Natural killer cell (primary cell): ENCODE measurements around the gene SMAD2. TPM values are rescaled to one million over a fixed set of nuclear protein-coding genes. Genes with fewer than 3 reads are reported as not detected.

Experiments
- ATAC-seq, 3 donors: fragments of 150-1000 bp in 2 of 3; fragments of 200-7000 bp in 1 of 3; cut with Tn5 transposase; 1 replicate in 1 of 3; 2 replicates in 2 of 3; pipeline ENCODE4 v1.10.0; 2021; ENCODE audit warnings: mild to moderate bottlenecking in 2 of 3, moderate library complexity in 2 of 3
- DNase-seq, 2 donors: peaks; one replicate each; pipeline versions ENCODE4 v3.0.0 to v3.0.0-alpha.2; 2013 to 2021; ENCODE audit warnings: mixed read lengths in 1 of 2
- H3K27ac ChIP-seq: one replicate; pipeline ENCODE4 v1.5.1; 2013; ENCODE audit warnings: mild to moderate bottlenecking, low read length
- H3K27me3 ChIP-seq: one replicate; pipeline ENCODE4 v1.6.1; 2013; ENCODE audit warnings: low read length; ENCODE audit not compliant: control insufficient read depth, insufficient read depth
- H3K36me3 ChIP-seq: one replicate; pipeline ENCODE4 v1.6.1; 2013; ENCODE audit warnings: low read length; ENCODE audit not compliant: control insufficient read depth, insufficient read depth
- H3K4me1 ChIP-seq: one replicate; pipeline ENCODE4 v1.6.1; 2013; ENCODE audit warnings: low read length; ENCODE audit not compliant: control insufficient read depth, insufficient read depth
- H3K4me3 ChIP-seq: one replicate; pipeline ENCODE4 v1.5.1; 2013; ENCODE audit warnings: low read length
- H3K9me3 ChIP-seq: one replicate; pipeline ENCODE4 v1.6.1; 2013; ENCODE audit warnings: low read length; ENCODE audit not compliant: control insufficient read depth, insufficient read depth
- H3K27ac Mint-ChIP-seq, 2 donors: one replicate each; pipeline ENCODE4 v1.8.0; 2022; ENCODE audit warnings: mild to moderate bottlenecking in 2 of 2, mixed read lengths in 2 of 2, moderate library complexity in 1 of 2
- H3K27me3 Mint-ChIP-seq, 2 donors: one replicate each; pipeline ENCODE4 v1.8.0; 2022; ENCODE audit warnings: low read depth in 2 of 2, mixed read lengths in 2 of 2
- H3K36me3 Mint-ChIP-seq: one replicate; pipeline ENCODE4 v1.8.0; 2022; ENCODE audit warnings: mixed read lengths
- H3K4me1 Mint-ChIP-seq, 2 donors: one replicate each; pipeline ENCODE4 v1.8.0; 2022; ENCODE audit warnings: mixed read lengths in 2 of 2
- H3K4me3 Mint-ChIP-seq: one replicate; pipeline ENCODE4 v1.8.0; 2022; ENCODE audit warnings: mild to moderate bottlenecking, moderate library complexity, mixed read lengths
- H3K9me3 Mint-ChIP-seq, 2 donors: one replicate each; pipeline ENCODE4 v1.8.0; 2022; ENCODE audit warnings: mixed read lengths in 2 of 2
- WGBS: methylation state at CpG from one replicate; pipeline ENCODE4 v1.1.7; 2013; ENCODE audit warnings: missing lambda C conversion rate; ENCODE audit not compliant: insufficient coverage; 5-methylcytosine and 5-hydroxymethylcytosine counted together
- intact Hi-C: fragments of 100-400 bp; cut with micrococcal nuclease; formaldehyde crosslinking; loops from one replicate; pipeline ENCODE4 v1.14.2; 2022
- total RNA-seq, 4 donors: library from RNA; stranded (reverse); fragments of 120-200 nt in 1 of 4; gene quantifications; one replicate each; pipeline versions ENCODE4 v1.2.3 to v1.2.4, GENCODE V29; 2013 to 2022
- TF ChIP-seq, protein P1 (sequence below): fragments of 200-600 bp; IDR thresholded peaks from one replicate; pipeline ENCODE4 v1.8.0; 2022; ENCODE audit warnings: antibody characterized with exemption

SMAD2 gene
- total RNA-seq, 3 donors from 2014 or later (not counting 1 experiment from before 2014, with no cell fraction given): 138 to 160 (median 148) TPM

DNA sequence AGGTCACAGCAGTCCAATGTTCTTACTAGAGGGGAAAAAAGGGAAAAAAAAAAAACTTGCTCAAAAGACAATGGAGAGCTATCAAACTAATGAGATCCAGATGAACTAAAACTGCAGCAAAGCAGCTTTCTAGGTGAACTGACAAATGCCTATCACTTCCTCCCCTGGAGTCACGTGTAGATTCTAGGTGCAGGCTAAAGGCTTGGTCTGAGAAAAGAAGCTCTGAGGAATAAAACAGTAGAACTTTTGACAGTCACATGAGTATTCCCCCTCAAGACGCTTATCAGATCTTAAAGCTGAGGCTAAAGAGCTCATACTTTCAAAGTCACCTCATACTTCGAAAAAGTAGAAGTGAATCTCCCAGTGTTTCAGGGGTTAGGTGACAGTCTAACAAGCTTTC is 42.3 kb downstream of the SMAD2 start:
- no peaks in the 10 kb centered on the region for H3K27me3 ChIP-seq
- no peak overlapping the region for H3K4me3 Mint-ChIP-seq
- peaks cover 44 to 61% of the 10 kb centered on the region in 2 donors for H3K4me1 Mint-ChIP-seq
- no peak overlapping the region for H3K27ac ChIP-seq
- peaks cover 25% of the 10 kb centered on the region for H3K36me3 ChIP-seq
- H3K36me3 Mint-ChIP-seq: peaks cover 12% of the 10 kb centered on the region
- peak overlapping the region; percentile 66 to 76 for H3K27ac Mint-ChIP-seq
- H3K4me3 ChIP-seq: no peak overlapping the region
- H3K9me3 Mint-ChIP-seq: no peaks in the 10 kb centered on the region
- H3K27me3 Mint-ChIP-seq: no peaks in the 10 kb centered on the region
- intact Hi-C loops: no loop called here
- 71% methylated on average over 3 of the region's 3 CpGs for WGBS
- H3K4me1 ChIP-seq: no peaks in the 10 kb centered on the region
- TF ChIP-seq, protein P1, sequence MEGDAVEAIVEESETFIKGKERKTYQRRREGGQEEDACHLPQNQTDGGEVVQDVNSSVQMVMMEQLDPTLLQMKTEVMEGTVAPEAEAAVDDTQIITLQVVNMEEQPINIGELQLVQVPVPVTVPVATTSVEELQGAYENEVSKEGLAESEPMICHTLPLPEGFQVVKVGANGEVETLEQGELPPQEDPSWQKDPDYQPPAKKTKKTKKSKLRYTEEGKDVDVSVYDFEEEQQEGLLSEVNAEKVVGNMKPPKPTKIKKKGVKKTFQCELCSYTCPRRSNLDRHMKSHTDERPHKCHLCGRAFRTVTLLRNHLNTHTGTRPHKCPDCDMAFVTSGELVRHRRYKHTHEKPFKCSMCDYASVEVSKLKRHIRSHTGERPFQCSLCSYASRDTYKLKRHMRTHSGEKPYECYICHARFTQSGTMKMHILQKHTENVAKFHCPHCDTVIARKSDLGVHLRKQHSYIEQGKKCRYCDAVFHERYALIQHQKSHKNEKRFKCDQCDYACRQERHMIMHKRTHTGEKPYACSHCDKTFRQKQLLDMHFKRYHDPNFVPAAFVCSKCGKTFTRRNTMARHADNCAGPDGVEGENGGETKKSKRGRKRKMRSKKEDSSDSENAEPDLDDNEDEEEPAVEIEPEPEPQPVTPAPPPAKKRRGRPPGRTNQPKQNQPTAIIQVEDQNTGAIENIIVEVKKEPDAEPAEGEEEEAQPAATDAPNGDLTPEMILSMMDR: no peak
- no peak for DNase-seq
- H3K9me3 ChIP-seq: no peaks in the 10 kb centered on the region
- no peak for ATAC-seq

GRCh38 chr18:47887227-47887626 is 43.2 kb downstream of the SMAD2 start:
- Mint-ChIP-seq H3K36me3 (peaks cover 12% of the 10 kb centered on the region), H3K27me3 (no peaks in the 10 kb centered on the region), H3K9me3 (no peaks in the 10 kb centered on the region), H3K27ac (peak overlapping the region; percentile 66 to 76), H3K4me1 (peaks cover 44 to 56% of the 10 kb centered on the region in 2 donors), H3K4me3 (no peak overlapping the region)
- 87% methylated on average over 2 of the region's 4 CpGs for WGBS
- H3K27ac ChIP-seq: no peak overlapping the region
- intact Hi-C loops: no loop called here
- TF ChIP-seq, protein P1: no peak
- no peaks in the 10 kb centered on the region for H3K9me3 ChIP-seq
- H3K27me3 ChIP-seq: no peaks in the 10 kb centered on the region
- H3K36me3 ChIP-seq: peaks cover 27% of the 10 kb centered on the region
- no peaks in the 10 kb centered on the region for H3K4me1 ChIP-seq
- ATAC-seq (no peak), DNase-seq (no peak)
- H3K4me3 ChIP-seq: no peak overlapping the region

- intact Hi-C loops: no loop called here
These were observed 46.6 kb downstream of the SMAD2 start for GRCh38 chr18:47883771-47884413.

More at GRCh38 chr18:47883771-47884413, 46.6 kb downstream of the SMAD2 start:
- H3K4me3 Mint-ChIP-seq: no peak overlapping the region
- H3K36me3 Mint-ChIP-seq: peaks cover 20% of the 10 kb centered on the region
- TF ChIP-seq, protein P1: no peak
- peaks cover 23% of the 10 kb centered on the region for H3K36me3 ChIP-seq
- no peaks in the 10 kb centered on the region for H3K4me1 ChIP-seq
- peaks cover 42 to 63% of the 10 kb centered on the region in 2 donors for H3K4me1 Mint-ChIP-seq
- peak overlapping the region; percentile 64 to 85 for H3K27ac Mint-ChIP-seq
- H3K9me3 Mint-ChIP-seq: no peaks in the 10 kb centered on the region
- 73% methylated on average over 3 of the region's 3 CpGs for WGBS
- no peak overlapping the region for H3K27ac ChIP-seq
- H3K4me3 ChIP-seq: no peak overlapping the region
- H3K9me3 ChIP-seq: no peaks in the 10 kb centered on the region
- DNase-seq (no peak), ATAC-seq (no peak)
- H3K27me3 ChIP-seq: no peaks in the 10 kb centered on the region
- no peaks in the 10 kb centered on the region for H3K27me3 Mint-ChIP-seq
